Measurements from ENCODE around the gene SLC25A24. TPM values are rescaled to one million over a fixed set of nuclear protein-coding genes. Genes with fewer than 3 reads are reported as not detected.

The SLC25A24 gene
- total and polyA plus RNA-seq, 9 of the 15 experiments (the other 6 are each of a cell fraction or from before 2014, with no cell fraction given): 6.9 to 34.9 (median 25.4) TPM

- no peak for TF ChIP-seq POU5F1 (IDR thresholded peaks at IDR 0.05; ENCODE audit: borderline replicate concordance, low read depth, low read length, partially characterized antibody)
- TF ChIP-seq HOMEZ (CRISPR knock-in tag; IDR thresholded peaks at IDR 0.05): no peak
- no peak for TF ChIP-seq ZNF551 (CRISPR knock-in tag; IDR thresholded peaks at IDR 0.05)
- TF ChIP-seq TFE3 (CRISPR knock-in tag; IDR thresholded peaks at IDR 0.05): no peak
- TF ChIP-seq ARID1B (IDR thresholded peaks at IDR 0.05): no peak
- no peak for TF ChIP-seq ZNF280B (CRISPR knock-in tag; IDR thresholded peaks at IDR 0.05)
- no peak for TF ChIP-seq MBD1 (CRISPR knock-in tag; IDR thresholded peaks at IDR 0.05)
- TF ChIP-seq IRF9 (tag; IDR thresholded peaks at IDR 0.05): no peak
- no peak for TF ChIP-seq ZFP91 (CRISPR knock-in tag; IDR thresholded peaks at IDR 0.05)
- no peak for TF ChIP-seq ILK (tag; IDR thresholded peaks at IDR 0.05; ENCODE audit: borderline replicate concordance, low read depth)
Measured at GRCh38 chr1:108109295-108109973, 90.7 kb downstream of the SLC25A24 start (continued).

Measured in K562 (cell line).